SK-N-SH (cell line): ENCODE data around the gene PHF21A.

Experiments
- CHD2 ChIP-seq: fragments of 150-350 bp; IDR thresholded peaks from 2 replicates; pipeline ENCODE4 v1.6.1; 2018; ENCODE audit warnings: low read length; ENCODE audit not compliant: partially characterized antibody
- POLR2AphosphoS5 ChIP-seq: IDR thresholded peaks from 2 replicates; pipeline ENCODE4 v1.6.1; 2012; ENCODE audit warnings: low read depth, low read length
- REST ChIP-seq: IDR thresholded peaks from 2 replicates; pipeline ENCODE4 v1.6.1; 2012; ENCODE audit warnings: mild to moderate bottlenecking, low read depth, low read length, moderate library complexity
- TCF12 ChIP-seq: IDR thresholded peaks from 2 replicates; pipeline ENCODE4 v1.4.0; 2012
- TF ChIP-seq, protein P1 (sequence below): fragments of 200-600 bp; sonication (generic); IDR thresholded peaks from 2 replicates; pipeline ENCODE4 v1.6.1; 2017; ENCODE audit warnings: antibody characterized with exemption, mild to moderate bottlenecking, moderate library complexity

- TF ChIP-seq, protein P1, sequence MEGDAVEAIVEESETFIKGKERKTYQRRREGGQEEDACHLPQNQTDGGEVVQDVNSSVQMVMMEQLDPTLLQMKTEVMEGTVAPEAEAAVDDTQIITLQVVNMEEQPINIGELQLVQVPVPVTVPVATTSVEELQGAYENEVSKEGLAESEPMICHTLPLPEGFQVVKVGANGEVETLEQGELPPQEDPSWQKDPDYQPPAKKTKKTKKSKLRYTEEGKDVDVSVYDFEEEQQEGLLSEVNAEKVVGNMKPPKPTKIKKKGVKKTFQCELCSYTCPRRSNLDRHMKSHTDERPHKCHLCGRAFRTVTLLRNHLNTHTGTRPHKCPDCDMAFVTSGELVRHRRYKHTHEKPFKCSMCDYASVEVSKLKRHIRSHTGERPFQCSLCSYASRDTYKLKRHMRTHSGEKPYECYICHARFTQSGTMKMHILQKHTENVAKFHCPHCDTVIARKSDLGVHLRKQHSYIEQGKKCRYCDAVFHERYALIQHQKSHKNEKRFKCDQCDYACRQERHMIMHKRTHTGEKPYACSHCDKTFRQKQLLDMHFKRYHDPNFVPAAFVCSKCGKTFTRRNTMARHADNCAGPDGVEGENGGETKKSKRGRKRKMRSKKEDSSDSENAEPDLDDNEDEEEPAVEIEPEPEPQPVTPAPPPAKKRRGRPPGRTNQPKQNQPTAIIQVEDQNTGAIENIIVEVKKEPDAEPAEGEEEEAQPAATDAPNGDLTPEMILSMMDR, result no peak
- TF ChIP-seq POLR2AphosphoS5 (no peak), REST (no peak), TCF12 (no peak), CHD2 (no peak)
Measured at GRCh38 chr11:45906096-45906682, 215.1 kb downstream of the PHF21A start.
